NCI-H345 treated with DMSO at 0.1 percent for 48 hours (cell line): ENCODE results near the gene A3GALT2.
A peak's percentile ranks its signal among the peaks of the same experiment; 100 is the strongest.

ENCODE experiments used
- DNase-seq: peaks from one replicate; lab custom pipeline; 2025; ENCODE audit not compliant: unreplicated experiment; lab: John Stamatoyannopoulos, UW

Gene A3GALT2

GRCh38 chr1:33320619-33321165 lies at the start of gene A3GALT2:
Gene A3GALT2, minus strand, starts transcription at chr1:33321098. Its CDS starts 0 bp downstream, at chr1:33321098.
- no peak for DNase-seq

GRCh38 chr1:33370301-33370700 lies 49.4 kb upstream of the A3GALT2 start:
- no peak for DNase-seq

GRCh38 chr1:33369764-33370163 lies 48.9 kb upstream of the A3GALT2 start:
- DNase-seq: no peak

GRCh38 chr1:33369081-33369480 lies 48.2 kb upstream of the A3GALT2 start:
- DNase-seq: no peak

- DNase-seq: no peak
These were observed 47.5 kb upstream of the A3GALT2 start for GRCh38 chr1:33368431-33368830.

- DNase-seq: peak; percentile 76
These were observed 46.8 kb upstream of the A3GALT2 start for GRCh38 chr1:33367485-33368405.

- no peak for DNase-seq
These were observed 46.0 kb upstream of the A3GALT2 start for GRCh38 chr1:33366762-33367484.

GRCh38 chr1:33365560-33365997 lies 44.7 kb upstream of the A3GALT2 start:
- DNase-seq: no peak

GRCh38 chr1:33364565-33364918 lies 43.6 kb upstream of the A3GALT2 start:
- peak; percentile 96 for DNase-seq

GRCh38 chr1:33363470-33363861 lies 42.6 kb upstream of the A3GALT2 start:
- no peak for DNase-seq

GRCh38 chr1:33363021-33363420 lies 42.1 kb upstream of the A3GALT2 start:
- DNase-seq: no peak

GRCh38 chr1:33361532-33362235 lies 40.8 kb upstream of the A3GALT2 start:
- no peak for DNase-seq

GRCh38 chr1:33360367-33360766 lies 39.5 kb upstream of the A3GALT2 start:
- DNase-seq: no peak

- DNase-seq: no peak
These were observed 39.0 kb upstream of the A3GALT2 start for GRCh38 chr1:33359931-33360330.

GRCh38 chr1:33358795-33359503 lies 38.1 kb upstream of the A3GALT2 start:
- no peak for DNase-seq

GRCh38 chr1:33358114-33358794 lies 37.4 kb upstream of the A3GALT2 start:
- no peak for DNase-seq

- no peak for DNase-seq
These were observed 36.2 kb upstream of the A3GALT2 start for GRCh38 chr1:33357099-33357498.

GRCh38 chr1:33354707-33355316 lies 33.9 kb upstream of the A3GALT2 start:
- DNase-seq: no peak

- no peak for DNase-seq
These were observed 32.6 kb upstream of the A3GALT2 start for GRCh38 chr1:33353531-33353930.

GRCh38 chr1:33351281-33351660 lies 30.4 kb upstream of the A3GALT2 start:
- DNase-seq: no peak
